Endothelial cell of umbilical vein (primary cell): Measurements from ENCODE around the gene CLEC6A.

Source experiments
- CTCF ChIP-seq, 2 donors: IDR thresholded peaks; 1 replicate in 1 of 2; 2 replicates in 1 of 2; pipeline ENCODE4 v1.5.1; 2011; ENCODE audit warnings: low read length in 2 of 2, mild to moderate bottlenecking in 2 of 2, moderate library complexity in 2 of 2, control low read depth in 1 of 2, inconsistent platforms in 1 of 2, low read depth in 1 of 2; ENCODE audit not compliant: insufficient read depth in 1 of 2; ENCODE audit errors: extremely low read depth in 1 of 2
- EZH2 ChIP-seq: IDR thresholded peaks from 2 replicates; pipeline ENCODE4 v1.6.1; 2012; ENCODE audit warnings: borderline replicate concordance, low read depth, mild to moderate bottlenecking, moderate library complexity, low read length, inconsistent platforms; ENCODE audit not compliant: severe bottlenecking

GRCh38 chr12:8493084-8493483 lies 37.3 kb downstream of the CLEC6A start:
- TF ChIP-seq EZH2, result no peak
- TF ChIP-seq CTCF (IDR thresholded peaks at IDR 0.05; ENCODE audit: extremely low read depth in 1 of 2, insufficient read depth in 1 of 2, low read depth in 1 of 2, low read length in 2 of 2), result no peak
